Fibroblast of lung (primary cell): ENCODE results near the gene TCERG1L.

Source experiments
- EZH2 ChIP-seq: IDR thresholded peaks from 2 replicates; pipeline ENCODE4 v1.5.1; 2012; ENCODE audit warnings: low read length, control low read depth, mild to moderate bottlenecking; ENCODE audit errors: missing control alignments
- TF ChIP-seq, protein P1 (sequence below), 2 donors: IDR thresholded peaks in 1 of 2; conservative IDR thresholded peaks in 1 of 2; 1 replicate in 1 of 2; 2 replicates in 1 of 2; pipeline ENCODE4 v1.5.1; 2011 to 2012; ENCODE audit warnings: low read length in 2 of 2, control low read depth in 1 of 2, inconsistent platforms in 1 of 2, low read depth in 1 of 2, mild to moderate bottlenecking in 1 of 2

DNA sequence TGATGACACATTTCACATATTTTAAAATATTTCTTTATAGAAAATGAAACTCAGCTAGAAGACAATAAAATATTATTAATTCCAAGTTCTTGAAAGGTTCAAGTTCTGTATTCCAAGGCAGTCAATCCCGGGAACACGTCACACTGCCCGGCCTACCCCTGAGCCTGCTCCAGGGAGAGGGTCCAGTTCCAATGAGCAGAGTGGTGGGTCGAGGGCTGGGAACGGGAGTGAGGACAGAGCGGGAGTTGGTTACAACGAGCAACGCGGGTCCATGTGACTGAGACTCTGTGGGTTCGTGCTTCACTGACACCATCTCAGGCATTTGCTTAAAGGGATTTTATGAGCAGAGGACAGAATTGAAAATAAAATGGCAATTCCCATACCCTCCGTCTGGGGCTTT lies 209.4 kb downstream of the TCERG1L start:
- TF ChIP-seq, protein P1, sequence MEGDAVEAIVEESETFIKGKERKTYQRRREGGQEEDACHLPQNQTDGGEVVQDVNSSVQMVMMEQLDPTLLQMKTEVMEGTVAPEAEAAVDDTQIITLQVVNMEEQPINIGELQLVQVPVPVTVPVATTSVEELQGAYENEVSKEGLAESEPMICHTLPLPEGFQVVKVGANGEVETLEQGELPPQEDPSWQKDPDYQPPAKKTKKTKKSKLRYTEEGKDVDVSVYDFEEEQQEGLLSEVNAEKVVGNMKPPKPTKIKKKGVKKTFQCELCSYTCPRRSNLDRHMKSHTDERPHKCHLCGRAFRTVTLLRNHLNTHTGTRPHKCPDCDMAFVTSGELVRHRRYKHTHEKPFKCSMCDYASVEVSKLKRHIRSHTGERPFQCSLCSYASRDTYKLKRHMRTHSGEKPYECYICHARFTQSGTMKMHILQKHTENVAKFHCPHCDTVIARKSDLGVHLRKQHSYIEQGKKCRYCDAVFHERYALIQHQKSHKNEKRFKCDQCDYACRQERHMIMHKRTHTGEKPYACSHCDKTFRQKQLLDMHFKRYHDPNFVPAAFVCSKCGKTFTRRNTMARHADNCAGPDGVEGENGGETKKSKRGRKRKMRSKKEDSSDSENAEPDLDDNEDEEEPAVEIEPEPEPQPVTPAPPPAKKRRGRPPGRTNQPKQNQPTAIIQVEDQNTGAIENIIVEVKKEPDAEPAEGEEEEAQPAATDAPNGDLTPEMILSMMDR (conservative IDR thresholded peaks at IDR 0.05 in 1 of 2, IDR thresholded peaks at IDR 0.05 in 1 of 2; ENCODE audit: low read depth in 1 of 2, low read length in 2 of 2), result no peak
- no peak for TF ChIP-seq EZH2
